Hematopoietic multipotent progenitor cell treated with erythropoietin and hydrocortisone succinate and interleukin-3 and kit ligand, for 4 days (in vitro differentiated cells): ENCODE data around the gene SLC4A2.
A peak's percentile ranks its signal among the peaks of the same experiment; 100 is the strongest.
"Not testable (repeated sequence)": the region's sequence is repeated elsewhere in the genome, so short reads cannot be mapped to it uniquely, and the experiment has no call there.

Experiments
- DNase-seq: peaks from one replicate; pipeline ENCODE4 v3.0.0-alpha.2; 2015

Gene SLC4A2, protein sequence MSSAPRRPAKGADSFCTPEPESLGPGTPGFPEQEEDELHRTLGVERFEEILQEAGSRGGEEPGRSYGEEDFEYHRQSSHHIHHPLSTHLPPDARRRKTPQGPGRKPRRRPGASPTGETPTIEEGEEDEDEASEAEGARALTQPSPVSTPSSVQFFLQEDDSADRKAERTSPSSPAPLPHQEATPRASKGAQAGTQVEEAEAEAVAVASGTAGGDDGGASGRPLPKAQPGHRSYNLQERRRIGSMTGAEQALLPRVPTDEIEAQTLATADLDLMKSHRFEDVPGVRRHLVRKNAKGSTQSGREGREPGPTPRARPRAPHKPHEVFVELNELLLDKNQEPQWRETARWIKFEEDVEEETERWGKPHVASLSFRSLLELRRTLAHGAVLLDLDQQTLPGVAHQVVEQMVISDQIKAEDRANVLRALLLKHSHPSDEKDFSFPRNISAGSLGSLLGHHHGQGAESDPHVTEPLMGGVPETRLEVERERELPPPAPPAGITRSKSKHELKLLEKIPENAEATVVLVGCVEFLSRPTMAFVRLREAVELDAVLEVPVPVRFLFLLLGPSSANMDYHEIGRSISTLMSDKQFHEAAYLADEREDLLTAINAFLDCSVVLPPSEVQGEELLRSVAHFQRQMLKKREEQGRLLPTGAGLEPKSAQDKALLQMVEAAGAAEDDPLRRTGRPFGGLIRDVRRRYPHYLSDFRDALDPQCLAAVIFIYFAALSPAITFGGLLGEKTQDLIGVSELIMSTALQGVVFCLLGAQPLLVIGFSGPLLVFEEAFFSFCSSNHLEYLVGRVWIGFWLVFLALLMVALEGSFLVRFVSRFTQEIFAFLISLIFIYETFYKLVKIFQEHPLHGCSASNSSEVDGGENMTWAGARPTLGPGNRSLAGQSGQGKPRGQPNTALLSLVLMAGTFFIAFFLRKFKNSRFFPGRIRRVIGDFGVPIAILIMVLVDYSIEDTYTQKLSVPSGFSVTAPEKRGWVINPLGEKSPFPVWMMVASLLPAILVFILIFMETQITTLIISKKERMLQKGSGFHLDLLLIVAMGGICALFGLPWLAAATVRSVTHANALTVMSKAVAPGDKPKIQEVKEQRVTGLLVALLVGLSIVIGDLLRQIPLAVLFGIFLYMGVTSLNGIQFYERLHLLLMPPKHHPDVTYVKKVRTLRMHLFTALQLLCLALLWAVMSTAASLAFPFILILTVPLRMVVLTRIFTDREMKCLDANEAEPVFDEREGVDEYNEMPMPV

DNA sequence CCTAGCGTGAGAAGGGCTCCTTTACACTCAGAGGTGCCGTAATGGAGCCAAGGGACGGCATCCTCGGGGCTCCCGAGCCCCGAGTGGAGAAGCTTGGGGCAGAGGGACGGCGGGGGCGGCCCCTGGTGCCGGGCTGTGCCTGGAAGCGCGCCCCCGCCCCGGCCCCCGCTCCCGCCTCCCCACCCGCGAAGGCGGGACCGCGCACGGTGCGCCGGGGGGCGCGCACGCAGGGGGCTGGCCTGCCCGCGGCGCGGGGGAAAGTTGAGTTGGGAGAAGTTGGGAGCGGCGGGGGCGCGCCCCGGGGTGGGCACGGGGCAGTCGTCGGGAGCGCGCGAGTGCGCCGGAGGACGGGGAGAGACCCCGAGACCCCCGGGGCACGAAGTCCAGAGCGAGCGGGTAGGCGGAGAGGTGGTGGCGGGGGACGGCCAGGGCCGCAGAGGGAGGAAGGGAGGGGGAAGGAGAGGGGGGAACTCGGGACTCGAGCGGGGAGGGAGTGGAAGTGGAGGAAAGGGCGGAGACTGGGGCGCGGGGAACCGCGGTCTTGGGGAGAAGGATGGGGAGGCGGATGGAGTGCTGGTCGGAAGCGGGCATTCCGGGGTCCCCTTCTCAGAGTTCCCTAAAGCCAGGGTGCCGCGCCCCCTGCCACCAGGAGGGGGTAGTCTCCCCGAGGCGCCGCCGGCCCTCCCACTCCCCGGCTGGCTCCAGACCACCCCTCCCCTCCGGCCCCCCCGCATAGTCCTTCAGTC, at the start of gene SLC4A2:
TSS of gene SLC4A2 (plus strand) at position 223 of the 746 bp plus-strand sequence. CDS start 2,399 bp downstream, outside the sequence.
- DNase-seq: peak; percentile 81

DNA sequence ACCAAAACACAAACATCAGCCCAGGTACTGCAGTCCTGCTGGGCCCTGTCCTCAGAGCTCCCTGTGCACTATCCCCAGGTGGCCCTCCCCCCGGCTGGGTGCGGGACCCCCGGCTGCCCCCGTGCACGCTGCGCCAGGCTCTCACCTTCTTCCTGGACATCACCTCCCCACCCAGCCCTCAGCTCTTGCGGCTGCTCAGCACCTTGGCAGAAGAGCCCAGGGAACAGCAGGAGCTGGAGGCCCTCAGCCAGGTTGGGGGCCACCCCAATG, 49.4 kb upstream of the SLC4A2 start:
- DNase-seq: no peak

DNA sequence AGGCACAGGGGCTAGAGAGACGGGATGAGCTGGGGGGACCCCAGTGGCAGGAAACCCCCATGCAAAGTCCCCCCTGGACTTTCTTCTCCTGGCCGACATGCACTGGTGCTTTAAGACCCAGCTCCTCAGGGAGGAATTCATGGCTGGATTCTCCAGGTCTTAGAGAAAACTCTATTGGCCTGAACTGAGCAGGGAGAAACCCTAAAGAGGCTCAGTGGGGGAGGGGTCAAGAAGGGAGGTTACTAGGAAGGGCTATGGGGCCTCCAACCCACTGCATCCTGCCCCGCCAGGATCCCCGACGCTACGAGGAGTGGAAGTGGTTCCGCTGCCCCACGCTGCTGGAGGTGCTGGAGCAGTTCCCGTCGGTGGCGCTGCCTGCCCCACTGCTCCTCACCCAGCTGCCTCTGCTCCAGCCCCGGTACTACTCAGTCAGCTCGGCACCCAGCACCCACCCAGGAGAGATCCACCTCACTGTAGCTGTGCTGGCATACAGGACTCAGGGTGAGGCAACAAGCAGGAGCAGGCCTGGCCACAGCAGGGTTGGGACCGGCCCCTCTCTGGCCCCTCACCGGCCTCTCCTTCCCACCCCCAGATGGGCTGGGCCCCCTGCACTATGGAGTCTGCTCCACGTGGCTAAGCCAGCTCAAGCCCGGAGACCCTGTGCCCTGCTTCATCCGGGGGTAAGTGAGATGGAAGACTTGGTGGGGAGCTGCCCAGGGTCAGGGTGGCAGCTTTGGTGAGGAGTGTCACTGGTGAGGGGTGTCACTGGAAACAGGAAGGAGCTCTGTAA, 48.9 kb upstream of the SLC4A2 start:
- no peak for DNase-seq

DNA sequence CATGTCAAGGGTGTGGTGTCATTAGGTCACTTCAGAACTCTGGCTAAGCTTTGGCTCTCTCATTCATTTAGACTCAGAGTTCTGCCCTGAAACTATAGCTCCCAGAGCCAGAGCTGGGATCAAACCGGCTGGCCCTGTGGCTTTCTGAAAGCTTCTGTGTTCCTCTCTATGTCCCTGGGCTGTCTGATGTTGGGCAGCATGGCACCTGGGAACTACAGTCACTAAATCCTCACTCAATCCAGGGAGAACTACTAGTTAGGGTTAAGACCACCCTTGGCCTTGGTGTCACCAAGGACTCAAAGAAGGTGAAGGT, 48.3 kb upstream of the SLC4A2 start:
- DNase-seq: no peak

DNA sequence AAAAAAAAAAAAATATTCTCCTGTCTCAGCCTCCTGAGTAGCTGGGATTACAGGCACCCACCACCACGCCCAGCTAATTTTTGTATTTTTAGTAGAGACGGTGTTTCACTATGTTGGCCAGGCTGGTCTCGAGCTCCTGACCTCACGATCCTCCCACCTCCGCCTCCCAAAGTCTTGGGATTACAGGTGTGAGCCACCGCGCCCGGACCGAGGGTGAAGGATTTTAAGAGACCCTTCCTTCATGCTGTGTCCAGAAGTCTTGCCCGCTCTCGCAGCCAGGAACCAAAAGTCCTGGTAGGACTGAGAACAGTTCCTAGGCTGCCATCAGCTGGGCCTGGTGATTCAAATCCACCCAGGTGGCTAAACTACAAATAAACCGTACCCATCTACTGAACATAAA, 47.8 kb upstream of the SLC4A2 start:
- DNase-seq: not testable (repeated sequence)

DNA sequence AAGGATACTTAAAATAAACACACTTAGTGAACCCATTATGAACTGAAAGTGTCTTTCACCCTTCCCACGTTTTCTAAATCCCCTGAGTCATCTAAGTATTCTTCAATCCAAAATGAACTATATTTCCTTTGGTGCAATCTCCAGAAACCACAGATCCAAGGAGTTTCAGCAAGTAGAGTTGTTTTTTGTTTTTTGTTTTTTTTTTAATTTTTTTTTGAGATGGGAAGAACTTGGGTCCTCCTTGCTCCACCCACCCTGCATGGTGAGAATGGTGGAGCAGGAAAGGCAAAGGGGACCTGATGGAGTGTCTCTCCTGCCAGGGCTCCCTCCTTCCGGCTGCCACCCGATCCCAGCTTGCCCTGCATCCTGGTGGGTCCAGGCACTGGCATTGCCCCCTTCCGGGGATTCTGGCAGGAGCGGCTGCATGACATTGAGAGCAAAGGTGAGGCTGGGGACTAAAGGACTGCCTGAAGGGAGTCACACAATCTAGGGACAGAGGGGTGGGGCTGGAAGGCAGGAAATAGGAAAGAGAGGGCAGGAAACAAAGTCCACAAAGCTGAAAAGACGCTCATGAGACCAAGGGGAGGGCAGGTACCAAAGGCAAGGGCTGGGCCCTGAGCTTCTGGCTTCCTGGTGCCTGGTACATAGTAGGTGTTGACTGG, 47.2 kb upstream of the SLC4A2 start:
- DNase-seq: no peak

DNA sequence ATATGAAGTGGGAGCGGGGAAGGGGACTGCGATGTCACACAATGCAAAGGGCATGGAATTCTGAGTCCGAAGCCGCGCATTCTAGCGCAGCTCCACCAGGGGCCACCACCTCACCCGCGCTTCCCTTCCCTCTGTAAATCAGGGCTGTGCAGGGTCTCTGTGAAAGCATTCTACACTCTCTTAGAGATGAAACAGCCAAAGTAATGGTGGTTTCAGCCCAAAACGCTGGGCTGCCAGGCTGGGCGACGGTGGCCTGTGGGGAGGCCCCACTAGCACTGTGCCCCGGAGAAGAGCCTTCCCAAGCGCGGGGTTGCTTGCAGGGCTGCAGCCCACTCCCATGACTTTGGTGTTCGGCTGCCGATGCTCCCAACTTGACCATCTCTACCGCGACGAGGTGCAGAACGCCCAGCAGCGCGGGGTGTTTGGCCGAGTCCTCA, 46.5 kb upstream of the SLC4A2 start:
- peak; percentile 80 for DNase-seq

DNA sequence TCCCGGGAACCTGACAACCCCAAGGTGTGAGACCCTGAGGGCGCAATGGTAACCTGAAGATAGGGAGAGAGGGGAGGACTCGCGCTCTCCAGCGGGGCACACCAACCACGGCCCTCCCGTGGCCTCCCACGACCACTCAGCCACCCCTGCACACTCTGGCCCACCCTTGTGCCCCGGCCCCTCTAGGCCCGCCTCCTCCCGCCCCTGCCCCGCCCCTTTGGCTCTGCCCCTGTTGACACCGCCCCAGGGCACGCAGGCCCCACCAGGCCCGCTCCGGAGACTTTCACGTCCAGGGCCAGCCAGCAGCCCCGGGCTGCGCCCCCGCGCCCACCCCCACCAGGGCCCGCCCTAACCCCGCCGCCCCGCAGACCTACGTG, 46.0 kb upstream of the SLC4A2 start:
- no peak for DNase-seq

DNA sequence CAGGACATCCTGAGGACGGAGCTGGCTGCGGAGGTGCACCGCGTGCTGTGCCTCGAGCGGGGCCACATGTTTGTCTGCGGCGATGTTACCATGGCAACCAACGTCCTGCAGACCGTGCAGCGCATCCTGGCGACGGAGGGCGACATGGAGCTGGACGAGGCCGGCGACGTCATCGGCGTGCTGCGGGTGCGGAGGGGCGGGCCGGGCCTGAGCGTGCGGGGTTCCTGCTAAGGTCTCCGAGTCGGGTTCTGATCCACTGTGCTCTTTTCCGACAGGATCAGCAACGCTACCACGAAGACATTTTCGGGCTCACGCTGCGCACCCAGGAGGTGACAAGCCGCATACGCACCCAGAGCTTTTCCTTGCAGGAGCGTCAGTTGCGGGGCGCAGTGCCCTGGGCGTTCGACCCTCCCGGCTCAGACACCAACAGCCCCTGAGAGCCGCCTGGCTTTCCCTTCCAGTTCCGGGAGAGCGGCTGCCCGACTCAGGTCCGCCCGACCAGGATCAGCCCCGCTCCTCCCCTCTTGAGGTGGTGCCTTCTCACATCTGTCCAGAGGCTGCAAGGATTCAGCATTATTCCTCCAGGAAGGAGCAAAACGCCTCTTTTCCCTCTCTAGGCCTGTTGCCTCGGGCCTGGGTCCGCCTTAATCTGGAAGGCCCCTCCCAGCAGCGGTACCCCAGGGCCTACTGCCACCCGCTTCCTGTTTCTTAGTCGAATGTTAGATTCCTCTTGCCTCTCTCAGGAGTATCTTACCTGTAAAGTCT, 45.5 kb upstream of the SLC4A2 start:
- DNase-seq: peak; percentile 93

DNA sequence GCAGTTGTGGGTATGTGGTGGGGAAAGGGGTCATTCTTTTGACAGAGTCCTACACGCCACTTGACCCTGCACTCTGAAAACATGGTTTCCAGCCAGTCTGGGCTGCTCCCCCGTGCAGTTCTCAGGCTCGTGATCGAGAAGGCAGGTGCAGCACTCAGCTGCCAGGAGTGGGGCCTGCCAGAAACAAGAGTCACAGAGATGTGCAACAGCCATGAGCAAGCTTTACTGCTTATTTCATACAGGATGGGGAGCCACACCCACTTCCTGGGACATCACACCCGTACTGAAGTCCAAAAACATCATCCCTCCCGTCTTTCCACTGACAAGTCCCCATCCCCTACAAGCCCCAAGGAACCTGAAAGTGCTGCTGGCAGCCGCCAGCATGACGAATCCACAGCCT, 44.4 kb upstream of the SLC4A2 start:
- no peak for DNase-seq

DNA sequence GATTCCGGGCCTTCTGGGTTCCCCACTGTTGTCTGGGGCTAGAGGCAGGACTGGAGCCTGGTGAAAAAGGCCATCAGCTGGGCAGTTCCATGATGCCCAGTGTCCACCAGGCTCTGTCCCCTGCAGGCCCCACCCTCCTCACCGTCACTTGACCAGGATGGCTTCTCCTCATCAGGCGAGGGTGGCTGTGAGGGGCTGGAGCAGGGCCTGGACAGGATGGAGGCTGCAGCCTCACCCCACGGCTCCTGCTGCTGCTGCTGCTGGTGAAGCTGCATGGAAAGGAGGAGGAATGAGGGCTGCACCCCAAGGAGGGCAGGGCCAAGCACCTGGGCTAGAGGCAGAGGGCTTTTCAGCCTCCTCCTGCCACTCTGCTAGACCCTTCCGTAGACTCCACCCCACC, 43.4 kb upstream of the SLC4A2 start:
- DNase-seq: no peak

DNA sequence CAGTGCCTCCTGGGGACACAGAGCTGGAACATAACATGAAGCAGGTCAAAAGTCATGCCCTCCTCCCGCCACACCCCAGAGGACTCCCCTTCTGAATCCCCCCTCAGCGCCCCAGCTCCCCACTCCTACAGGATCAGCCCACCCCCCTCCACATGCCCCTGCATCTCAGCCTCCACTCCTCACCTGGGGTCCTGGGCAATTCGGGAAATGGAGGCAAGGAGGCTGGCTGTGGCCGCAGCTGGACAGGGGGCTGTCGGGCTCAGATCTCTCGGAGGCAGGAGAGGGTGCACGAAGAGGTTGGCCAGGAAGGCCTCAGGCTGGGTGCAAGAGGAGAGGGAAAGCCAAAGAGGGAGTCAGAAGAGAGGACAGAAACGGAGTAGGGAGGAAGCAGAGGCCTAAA, 42.9 kb upstream of the SLC4A2 start:
- no peak for DNase-seq

DNA sequence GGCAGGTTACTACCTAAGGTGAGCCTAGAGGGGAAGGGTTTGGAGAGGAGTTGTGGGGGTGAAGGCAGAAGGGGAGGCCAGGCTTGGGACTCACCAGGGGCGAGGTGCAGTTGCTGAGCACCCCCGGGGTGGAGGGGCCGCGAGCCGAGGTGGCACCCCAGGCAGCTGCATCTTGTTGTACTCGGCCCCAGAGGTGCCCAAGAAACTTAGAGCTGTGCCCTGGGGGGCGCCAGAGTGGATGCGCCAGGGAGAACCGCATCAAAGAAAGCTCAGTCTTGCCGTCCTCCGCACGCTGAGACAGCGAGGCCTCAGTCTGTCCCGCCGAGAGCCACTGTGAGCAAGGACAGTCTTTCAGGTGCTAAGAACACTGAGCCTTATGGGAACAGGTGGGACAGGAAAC, 42.4 kb upstream of the SLC4A2 start:
- no peak for DNase-seq

DNA sequence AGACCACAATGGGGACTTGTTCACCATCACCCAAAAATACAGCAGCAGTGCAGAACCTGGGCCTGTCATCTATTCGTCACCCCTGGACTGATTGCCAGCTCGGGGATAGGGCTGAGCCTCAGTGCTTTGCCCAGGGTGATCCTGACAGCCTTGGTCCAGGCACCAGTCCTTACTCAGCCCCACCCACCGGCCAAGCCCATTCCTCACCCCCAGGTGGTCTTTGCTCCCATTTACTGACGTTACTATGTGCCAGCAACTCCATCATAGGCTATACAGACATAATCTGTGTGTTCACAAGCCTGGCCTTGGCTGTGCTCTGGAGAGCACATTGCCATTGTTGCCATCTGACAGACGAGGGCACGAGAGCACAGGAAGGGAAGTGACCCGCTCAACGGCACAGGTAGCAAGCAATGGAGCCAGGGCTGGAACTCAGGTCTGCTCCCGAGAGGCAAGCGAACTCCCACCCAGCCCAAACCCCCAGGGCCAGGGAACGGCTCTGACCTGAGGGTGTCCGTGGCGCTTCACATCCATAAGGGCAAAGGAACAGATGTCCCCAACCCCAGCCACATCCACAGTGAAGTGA, 41.9 kb upstream of the SLC4A2 start:
- no peak for DNase-seq

DNA sequence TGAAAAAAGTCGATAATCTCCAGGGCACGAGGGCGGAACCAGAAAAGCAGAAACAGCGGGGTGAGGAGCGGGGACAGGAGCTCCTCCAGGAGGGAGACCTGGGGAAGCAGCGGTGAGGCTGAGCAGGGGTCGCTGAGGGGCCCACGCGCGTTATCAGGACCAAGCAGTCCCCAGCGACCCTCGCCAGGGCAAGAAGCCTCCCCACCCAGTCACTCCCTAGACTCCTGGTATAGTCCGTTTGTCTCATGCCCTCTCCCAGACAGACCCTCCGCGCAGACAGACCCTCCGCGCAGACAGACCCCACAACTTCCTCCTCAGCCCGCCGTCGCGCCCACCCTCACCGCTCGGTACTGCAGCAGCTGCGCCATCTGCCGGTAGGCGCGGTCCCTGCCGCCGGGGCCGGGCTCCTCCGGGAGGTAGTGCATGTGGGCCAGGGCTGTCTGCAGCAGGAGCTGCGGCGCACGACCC, 41.4 kb upstream of the SLC4A2 start:
- DNase-seq: peak; percentile 83

DNA sequence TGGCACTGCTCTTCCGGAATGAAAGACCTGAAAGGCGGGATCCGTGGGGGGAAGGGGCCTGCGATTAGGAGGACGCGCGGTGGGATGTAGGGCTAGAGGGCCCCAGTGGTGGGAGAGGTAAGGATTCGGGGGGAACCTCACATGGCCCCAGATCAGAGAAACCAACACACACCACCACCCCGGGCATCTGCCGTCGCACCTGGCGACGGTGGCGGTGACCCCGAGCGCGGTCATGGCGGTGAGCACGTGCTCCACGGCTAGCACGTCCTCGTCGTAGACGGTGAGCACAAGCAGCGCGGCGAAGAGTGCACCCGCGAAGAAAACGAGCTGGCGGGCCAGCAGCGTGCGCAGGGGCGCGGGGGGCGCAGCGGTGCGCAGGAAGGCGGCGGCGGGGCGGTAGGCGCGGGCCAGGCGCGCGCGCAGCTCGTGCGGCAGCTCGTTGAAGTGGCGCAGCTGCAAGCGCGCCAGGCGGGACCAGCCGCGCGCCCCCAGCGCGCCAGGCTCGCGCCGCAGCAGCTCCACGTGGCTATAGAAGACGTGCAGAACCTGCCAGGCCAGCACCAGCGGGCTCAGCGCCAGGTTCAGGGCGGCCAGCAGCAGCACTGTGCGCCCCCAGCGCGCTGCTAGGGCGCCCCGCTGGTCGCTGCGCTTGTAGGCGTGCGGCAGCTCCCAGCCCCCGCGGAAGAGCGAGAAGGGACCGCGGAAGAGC, 40.8 kb upstream of the SLC4A2 start:
- DNase-seq: peak; percentile 60

DNA sequence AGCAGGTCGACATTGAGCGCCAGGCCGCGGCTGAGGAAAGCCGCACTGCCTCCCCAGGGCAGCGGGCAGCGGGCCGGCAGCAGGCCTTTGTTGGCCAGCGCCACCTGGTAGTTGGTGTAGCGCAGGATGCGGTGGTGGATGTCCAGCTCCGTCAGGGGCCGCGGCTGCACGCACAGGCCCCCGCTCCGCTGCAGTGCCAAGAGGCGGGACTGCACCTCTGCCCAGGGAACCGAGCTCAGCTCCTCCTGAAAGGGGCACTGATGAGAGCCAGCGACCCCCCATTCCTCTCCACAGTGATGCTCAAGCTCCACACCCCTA, 40.3 kb upstream of the SLC4A2 start:
- DNase-seq: no peak

DNA sequence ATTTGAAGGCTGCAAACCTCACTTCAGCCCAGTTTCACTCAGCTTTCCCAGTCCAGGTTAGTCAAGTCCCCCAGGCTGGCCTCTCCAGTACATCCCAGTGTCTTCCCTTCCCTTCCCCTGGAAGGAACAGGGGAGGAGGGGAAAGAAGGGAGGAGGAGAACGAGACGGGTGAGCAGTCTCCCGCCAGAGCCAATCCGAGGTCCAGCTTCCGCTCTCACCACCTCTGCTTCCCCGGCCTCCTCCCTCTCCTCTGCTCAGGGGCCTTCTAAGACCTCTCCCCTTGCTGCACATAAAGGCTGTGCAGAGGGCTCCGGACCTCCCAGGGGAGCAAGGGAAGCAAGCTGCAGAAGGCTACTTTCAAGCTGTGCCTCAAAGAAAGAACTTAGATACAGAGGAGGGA, 39.2 kb upstream of the SLC4A2 start:
- DNase-seq: no peak

DNA sequence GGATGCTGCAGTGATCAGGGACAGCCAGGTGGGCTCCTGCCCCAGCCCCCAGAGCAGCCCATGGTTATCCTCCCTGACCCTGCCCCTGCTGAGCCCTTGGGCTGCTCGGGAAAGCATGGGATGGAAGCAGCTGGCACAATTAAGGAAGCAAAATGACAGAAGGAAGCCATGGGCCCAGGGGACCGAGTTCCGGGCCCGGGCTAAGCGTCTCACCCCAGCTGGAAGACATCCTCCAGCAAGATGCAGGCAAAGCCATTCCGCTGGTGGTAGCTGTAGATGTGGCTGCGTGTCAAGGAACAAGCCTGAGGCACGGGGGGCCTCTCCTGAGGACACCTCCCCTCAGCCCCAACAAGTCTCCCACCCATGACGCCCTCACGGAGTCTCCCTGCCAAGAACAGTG, 36.2 kb upstream of the SLC4A2 start:
- no peak for DNase-seq
